Smooth muscle cell (in vitro differentiated cells): Measurements from ENCODE around the gene TMEM30B. TPM values are rescaled to one million over a fixed set of nuclear protein-coding genes. Genes with fewer than 3 reads are reported as not detected.
"Not testable (repeated sequence)": the region's sequence is repeated elsewhere in the genome, so short reads cannot be mapped to it uniquely, and the experiment has no call there.

ENCODE experiments used
- DNase-seq: peaks from one replicate; lab custom pipeline; 2025; ENCODE audit not compliant: unreplicated experiment; lab: John Stamatoyannopoulos, UW
- H2AFZ ChIP-seq: fragments of 200-600 bp; sonication (generic); 2 replicates; pipeline ENCODE4 v1.6.0; 2016; ENCODE audit warnings: antibody characterized with exemption, low read depth, mild to moderate bottlenecking
- H3F3A ChIP-seq: fragments of 200-600 bp; sonication (generic); 2 replicates; pipeline ENCODE4 v1.6.0; 2017; ENCODE audit warnings: antibody characterized with exemption, low read depth
- H3K27ac ChIP-seq: fragments of 200-600 bp; sonication (generic); 2 replicates; pipeline ENCODE4 v1.5.1; 2016; ENCODE audit warnings: low read depth, mild to moderate bottlenecking
- H3K27me3 ChIP-seq: fragments of 200-600 bp; sonication (generic); 2 replicates; pipeline ENCODE4 v1.6.1; 2016; ENCODE audit warnings: low read depth, mild to moderate bottlenecking
- H3K36me3 ChIP-seq: fragments of 200-600 bp; sonication (generic); 2 replicates; pipeline ENCODE4 v1.5.1; 2016; ENCODE audit warnings: low read depth
- H3K4me1 ChIP-seq: fragments of 200-600 bp; sonication (generic); 2 replicates; pipeline ENCODE4 v1.5.1; 2016; ENCODE audit warnings: low read depth
- H3K4me2 ChIP-seq: fragments of 200-600 bp; sonication (generic); 2 replicates; pipeline ENCODE4 v1.6.0; 2016; ENCODE audit warnings: mild to moderate bottlenecking
- H3K4me3 ChIP-seq: fragments of 200-600 bp; sonication (generic); 2 replicates; pipeline ENCODE4 v1.5.1; 2016; ENCODE audit warnings: mild to moderate bottlenecking
- H3K79me2 ChIP-seq: fragments of 200-600 bp; sonication (generic); 2 replicates; pipeline ENCODE4 v1.6.0; 2016; ENCODE audit warnings: low read depth, mild to moderate bottlenecking
- H3K9ac ChIP-seq: fragments of 200-600 bp; sonication (generic); 2 replicates; pipeline ENCODE4 v1.6.0; 2016; ENCODE audit warnings: low read depth
- H3K9me3 ChIP-seq: fragments of 200-600 bp; sonication (generic); replicated peaks from 2 replicates; pipeline ENCODE4 v1.5.1; 2016; ENCODE audit warnings: low read depth
- H4K20me1 ChIP-seq: fragments of 200-600 bp; sonication (generic); 2 replicates; pipeline ENCODE4 v1.6.0; 2016; ENCODE audit warnings: low read depth
- WGBS: methylation state at CpG from one replicate; pipeline ENCODE4 v1.1.7; 2016; ENCODE audit warnings: low lambda C conversion rate; 5-methylcytosine and 5-hydroxymethylcytosine counted together
- polyA plus RNA-seq: library from polyadenylated mRNA; unstranded; fragments of >200 nt; fragmentation: Nextera tagmentation; extraction: Ambion mirVana; gene quantifications from 2 replicates; pipeline ENCODE4 v1.2.1, GENCODE V29; 2016
- total RNA-seq: library from RNA; depleted of rRNA; stranded (reverse); fragments of >200 nt; gene quantifications from 2 replicates; pipeline ENCODE4 v1.2.3, GENCODE V29; 2014
- TF ChIP-seq, protein P1 (sequence below): fragments of 200-600 bp; sonication (generic); IDR thresholded peaks from 2 replicates; pipeline ENCODE4 v1.5.1; 2017; ENCODE audit warnings: borderline replicate concordance, mild to moderate bottlenecking, antibody characterized with exemption; ENCODE audit not compliant: insufficient read depth, poor library complexity, severe bottlenecking

TMEM30B gene
- total and polyA plus RNA-seq, 2 experiments from 2014 or later, result 0.16 to 3.1 TPM

DNA sequence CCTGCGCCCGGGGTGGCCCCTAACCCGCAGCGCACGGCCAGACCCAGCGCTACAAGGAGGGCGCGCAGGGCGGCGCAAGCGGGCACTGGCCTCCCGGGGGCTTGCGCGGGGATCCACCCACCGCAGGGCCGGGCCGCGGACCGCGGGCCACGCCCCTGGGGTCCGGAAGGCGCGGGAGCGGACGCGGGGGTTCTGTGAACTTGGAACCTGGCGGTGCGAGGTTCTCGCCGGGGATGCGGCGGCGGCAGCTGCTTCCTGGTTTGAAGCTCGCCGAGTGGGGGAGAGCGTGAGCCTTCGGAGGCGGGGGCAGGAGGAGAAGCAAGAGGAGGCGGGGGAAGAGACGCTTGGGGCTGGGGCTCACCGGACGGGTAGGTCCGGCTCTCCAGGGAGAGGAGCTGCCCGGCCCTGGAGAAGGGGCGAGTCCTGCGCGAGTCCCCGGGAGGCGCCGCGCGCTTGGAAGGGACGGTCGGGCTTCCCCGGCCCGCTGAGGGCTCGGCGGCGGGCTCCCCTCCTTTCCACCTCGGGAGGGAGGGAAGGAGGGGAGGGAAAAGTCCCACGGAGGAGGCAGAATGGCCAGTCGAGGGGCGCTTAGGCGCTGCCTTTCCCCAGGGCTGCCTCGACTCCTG lies 40.4 kb upstream of the TMEM30B start, which contains the start of gene PRKCH:
Gene PRKCH (plus strand): TSS at position 195 of the 626 bp plus-strand sequence. CDS start 523 bp downstream, outside the sequence.
- H3K4me2 ChIP-seq, result peak within 1 kb of the TSS; percentile 98
- no peaks in the 10 kb centered on the region for H4K20me1 ChIP-seq
- no peaks in the 10 kb centered on the region for H3F3A ChIP-seq
- peaks cover 38% of the 10 kb centered on the region for H3K27me3 ChIP-seq
- peak within 1 kb of the TSS; percentile 74 for H3K4me3 ChIP-seq
- H3K9ac ChIP-seq, result peak within 1 kb of the TSS; percentile 62
- H3K4me1 ChIP-seq, result peaks cover 10% of the 10 kb centered on the region
- WGBS, result under 1% methylated on average over 38 of the region's 66 CpGs
- TF ChIP-seq, protein P1, sequence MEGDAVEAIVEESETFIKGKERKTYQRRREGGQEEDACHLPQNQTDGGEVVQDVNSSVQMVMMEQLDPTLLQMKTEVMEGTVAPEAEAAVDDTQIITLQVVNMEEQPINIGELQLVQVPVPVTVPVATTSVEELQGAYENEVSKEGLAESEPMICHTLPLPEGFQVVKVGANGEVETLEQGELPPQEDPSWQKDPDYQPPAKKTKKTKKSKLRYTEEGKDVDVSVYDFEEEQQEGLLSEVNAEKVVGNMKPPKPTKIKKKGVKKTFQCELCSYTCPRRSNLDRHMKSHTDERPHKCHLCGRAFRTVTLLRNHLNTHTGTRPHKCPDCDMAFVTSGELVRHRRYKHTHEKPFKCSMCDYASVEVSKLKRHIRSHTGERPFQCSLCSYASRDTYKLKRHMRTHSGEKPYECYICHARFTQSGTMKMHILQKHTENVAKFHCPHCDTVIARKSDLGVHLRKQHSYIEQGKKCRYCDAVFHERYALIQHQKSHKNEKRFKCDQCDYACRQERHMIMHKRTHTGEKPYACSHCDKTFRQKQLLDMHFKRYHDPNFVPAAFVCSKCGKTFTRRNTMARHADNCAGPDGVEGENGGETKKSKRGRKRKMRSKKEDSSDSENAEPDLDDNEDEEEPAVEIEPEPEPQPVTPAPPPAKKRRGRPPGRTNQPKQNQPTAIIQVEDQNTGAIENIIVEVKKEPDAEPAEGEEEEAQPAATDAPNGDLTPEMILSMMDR, result no peak
- peak within 1 kb of the TSS; percentile 73 for H3K27ac ChIP-seq
- no peaks in the 10 kb centered on the region for H3K9me3 ChIP-seq
- H3K36me3 ChIP-seq, result no peaks in the 10 kb centered on the region
- no peak for DNase-seq
- no peaks in the 10 kb centered on the region for H3K79me2 ChIP-seq
- H2AFZ ChIP-seq, result peak within 1 kb of the TSS; percentile 97

DNA sequence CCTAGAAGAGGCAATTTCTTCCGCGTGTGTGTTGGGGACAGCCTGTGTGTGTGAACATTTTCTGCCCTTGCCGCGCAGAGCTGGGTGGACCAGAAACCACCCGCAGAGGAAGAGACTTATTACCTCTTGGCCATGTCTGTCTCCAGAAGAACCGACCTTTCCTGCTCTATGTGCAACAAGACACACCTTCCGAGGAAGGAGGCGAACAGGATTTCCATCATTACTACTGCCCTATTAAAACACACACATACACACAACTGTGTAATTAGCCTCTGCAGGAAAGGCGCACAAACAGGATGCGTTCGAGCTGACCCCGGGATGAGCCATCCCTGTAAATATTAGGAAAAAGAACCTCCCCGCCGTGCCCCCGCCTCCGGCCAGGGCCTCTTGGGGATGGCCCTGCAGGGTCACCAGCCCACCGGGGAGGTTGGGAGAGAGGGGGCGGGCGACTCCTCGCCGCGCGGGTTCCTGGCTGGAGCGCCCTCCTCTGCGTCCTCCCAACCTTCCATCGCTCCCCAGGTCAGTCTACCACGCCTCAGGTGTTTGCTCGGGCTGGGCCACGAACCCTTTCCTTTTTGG lies 39.8 kb upstream of the TMEM30B start:
- Histone ChIP-seq H3K4me2 (peak overlapping the region; percentile 98), H3K79me2 (no peaks in the 10 kb centered on the region), H3K4me3 (peak overlapping the region; percentile 74), H3K9ac (peak overlapping the region; percentile 62), H3K27me3 (peaks cover 38% of the 10 kb centered on the region), H3K27ac (no peak overlapping the region), H3K9me3 (no peaks in the 10 kb centered on the region), H4K20me1 (no peaks in the 10 kb centered on the region), H3F3A (no peaks in the 10 kb centered on the region), H3K4me1 (peaks cover 10% of the 10 kb centered on the region), H2AFZ (peak overlapping the region; percentile 97), H3K36me3 (no peaks in the 10 kb centered on the region)
- TF ChIP-seq, protein P1, result no peak
- no peak for DNase-seq
- 39% methylated on average over 26 of the region's 29 CpGs for WGBS

DNA sequence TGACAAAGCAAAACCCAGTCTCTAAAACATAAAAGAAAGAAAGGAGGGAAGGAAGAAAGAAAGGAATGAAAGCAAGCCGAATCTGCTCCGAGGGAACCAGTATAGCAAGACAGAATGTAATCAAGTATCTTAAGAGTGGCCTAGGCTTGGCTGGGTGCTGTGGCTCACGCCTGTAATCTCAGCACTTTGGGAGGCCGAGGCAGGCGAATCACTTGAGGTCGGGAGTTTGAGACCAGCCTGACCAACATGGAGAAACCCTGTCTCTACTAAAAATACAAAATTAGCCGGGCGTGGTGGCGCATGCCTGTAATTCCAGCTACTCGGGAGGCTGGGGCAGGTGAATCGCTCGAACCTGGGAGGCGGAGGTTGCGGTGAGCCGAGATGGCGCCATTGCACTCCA lies 39.0 kb upstream of the TMEM30B start:
- 87% methylated on average over 16 of the region's 16 CpGs for WGBS
- H3K27me3 ChIP-seq, result peaks cover 38% of the 10 kb centered on the region
- H3K4me3 ChIP-seq, result not testable (repeated sequence)

DNA sequence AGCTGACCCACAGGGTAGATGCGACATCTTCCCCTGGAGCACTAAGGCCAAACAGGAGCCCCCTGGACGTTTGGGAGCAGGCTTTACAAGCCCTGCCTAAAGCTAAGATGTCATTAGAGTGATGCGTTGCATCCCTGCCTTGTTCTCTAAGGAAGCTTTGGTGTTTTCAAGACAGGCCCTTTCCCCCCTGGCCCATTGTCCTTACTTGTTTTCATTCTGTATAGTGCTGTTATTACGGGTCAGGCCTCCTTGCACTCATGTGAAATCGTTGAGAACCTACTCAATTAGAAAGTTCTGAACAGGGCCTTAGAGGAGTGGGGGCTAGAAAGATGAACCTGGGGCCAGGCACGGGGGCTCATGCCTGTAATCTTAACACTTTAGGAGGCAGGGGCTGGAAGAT lies 38.6 kb upstream of the TMEM30B start:
- Histone ChIP-seq H3K36me3 (no peaks in the 10 kb centered on the region), H3K27me3 (peaks cover 38% of the 10 kb centered on the region), H3K9ac (no peak overlapping the region)

More for the DNA sequence above, 39.0 kb upstream of the TMEM30B start:
- DNase-seq, H3K27ac ChIP-seq, H3K79me2 ChIP-seq, H3K9ac ChIP-seq, H3F3A ChIP-seq, H3K36me3 ChIP-seq, H2AFZ ChIP-seq, H3K9me3 ChIP-seq, H3K4me1 ChIP-seq, H4K20me1 ChIP-seq, H3K4me2 ChIP-seq: not testable (repeated sequence)

More for the DNA sequence above, 38.6 kb upstream of the TMEM30B start:
- no peak overlapping the region for H3K27ac ChIP-seq
- no peak overlapping the region for H3K4me3 ChIP-seq
- no peaks in the 10 kb centered on the region for H3K79me2 ChIP-seq
- no peak for DNase-seq
- TF ChIP-seq, protein P1, result no peak
- H3K4me2 ChIP-seq, result no peak overlapping the region
- H3K9me3 ChIP-seq, result no peaks in the 10 kb centered on the region
- H2AFZ ChIP-seq, result no peak overlapping the region
- H3K4me1 ChIP-seq, result peaks cover 10% of the 10 kb centered on the region
- 80% methylated on average over 6 of the region's 6 CpGs for WGBS
- no peaks in the 10 kb centered on the region for H4K20me1 ChIP-seq
- H3F3A ChIP-seq, result no peaks in the 10 kb centered on the region
